HEK293 (cell line): ENCODE data around the gene TAF1B.
A peak's percentile ranks its signal among the peaks of the same experiment; 100 is the strongest.

ENCODE experiments used
- CTCF ChIA-PET: fragments of 350-600 bp; formaldehyde crosslinking; extraction: SDS; loops from one replicate; lab custom pipeline; 2021; ENCODE audit warnings: antibody characterized with exemption; lab: Yijun Ruan, JAX
- POLR2A ChIA-PET: fragments of 300-600 bp; formaldehyde crosslinking; extraction: SDS; loops from one replicate; lab custom pipeline; 2020; ENCODE audit warnings: antibody characterized with exemption, inconsistent platforms; lab: Yijun Ruan, JAX
- H3K27ac ChIP-seq: fragments of 200-500 bp; sonication (Bioruptor generic); 2 replicates; pipeline ENCODE4 v1.5.1; 2014; ENCODE audit warnings: low read depth, low read length, control low read depth, inconsistent platforms; ENCODE audit errors: extremely low read depth
- H3K36me3 ChIP-seq, 2 experiments: fragments of 200-500 bp in 1 of 2; sonication (Bioruptor generic) in 1 of 2; 1 replicate in 1 of 2; 2 replicates in 1 of 2; pipeline ENCODE4 v1.5.1; 2014 to 2017; ENCODE audit warnings: inconsistent platforms in 2 of 2, low read length in 2 of 2; ENCODE audit not compliant: control insufficient read depth in 2 of 2, insufficient read depth in 1 of 2
- H3K4me1 ChIP-seq: fragments of 200-500 bp; sonication (Bioruptor generic); 2 replicates; pipeline ENCODE4 v1.5.1; 2014; ENCODE audit warnings: mild to moderate bottlenecking, low read length, inconsistent platforms; ENCODE audit not compliant: control insufficient read depth, insufficient read depth
- H3K4me3 ChIP-seq: 2 replicates; pipeline ENCODE4 v1.5.1; 2011; ENCODE audit warnings: low read depth, mild to moderate bottlenecking, control low read depth, low read length, moderate library complexity
- H3K9me3 ChIP-seq: fragments of 200-500 bp; sonication (Bioruptor generic); 2 replicates; pipeline ENCODE4 v1.5.1; 2014; ENCODE audit warnings: low read depth, low read length, inconsistent platforms; ENCODE audit not compliant: control insufficient read depth, insufficient read depth
- FEZF1 ChIP-seq: fragments of 450-650 bp; formaldehyde crosslinking; IDR thresholded peaks from 2 replicates; pipeline ENCODE4 v1.5.1; 2016; ENCODE audit warnings: missing biosample characterization, missing genetic modification characterization
- HOXD13 ChIP-seq: sonication (generic); formaldehyde crosslinking; IDR thresholded peaks from 2 replicates; pipeline ENCODE4 v1.8.0; 2022; ENCODE audit warnings: missing genetic modification reagents, borderline replicate concordance
- SCRT1 ChIP-seq: fragments of 450-650 bp; formaldehyde crosslinking; IDR thresholded peaks from 2 replicates; pipeline ENCODE4 v1.5.1; 2016; ENCODE audit warnings: missing biosample characterization, missing genetic modification characterization, borderline replicate concordance
- WT1 ChIP-seq: fragments of 450-650 bp; formaldehyde crosslinking; IDR thresholded peaks from 2 replicates; pipeline ENCODE4 v1.5.1; 2016; ENCODE audit warnings: missing biosample characterization, missing genetic modification characterization
- ZBTB20 ChIP-seq: fragments of 450-650 bp; formaldehyde crosslinking; IDR thresholded peaks from 2 replicates; pipeline ENCODE4 v1.5.1; 2016; ENCODE audit warnings: missing biosample characterization, missing genetic modification characterization
- ZBTB48 ChIP-seq: fragments of 450-650 bp; formaldehyde crosslinking; IDR thresholded peaks from 2 replicates; pipeline ENCODE4 v1.5.1; 2016; ENCODE audit warnings: missing biosample characterization, missing genetic modification characterization
- ZFHX2 ChIP-seq: fragments of 450-650 bp; formaldehyde crosslinking; conservative IDR thresholded peaks from 2 replicates; pipeline ENCODE4 v1.5.1; 2016; ENCODE audit warnings: missing biosample characterization, missing genetic modification characterization
- ZNF132 ChIP-seq: fragments of 450-650 bp; formaldehyde crosslinking; IDR thresholded peaks from 2 replicates; pipeline ENCODE4 v1.5.1; 2017; ENCODE audit warnings: missing biosample characterization, missing genetic modification characterization, borderline replicate concordance
- ZNF133 ChIP-seq: fragments of 450-650 bp; formaldehyde crosslinking; IDR thresholded peaks from 2 replicates; pipeline ENCODE4 v1.5.1; 2016; ENCODE audit warnings: missing biosample characterization, missing genetic modification characterization
- ZNF157 ChIP-seq: fragments of 450-650 bp; formaldehyde crosslinking; IDR thresholded peaks from 2 replicates; pipeline ENCODE4 v1.5.1; 2016; ENCODE audit warnings: missing biosample characterization, missing genetic modification characterization
- ZNF2 ChIP-seq: fragments of 450-650 bp; formaldehyde crosslinking; IDR thresholded peaks from 2 replicates; pipeline ENCODE4 v1.5.1; 2016; ENCODE audit warnings: missing biosample characterization, missing genetic modification characterization
- ZNF202 ChIP-seq: fragments of 450-650 bp; formaldehyde crosslinking; IDR thresholded peaks from 2 replicates; pipeline ENCODE4 v1.5.1; 2016; ENCODE audit warnings: missing biosample characterization, missing genetic modification characterization, borderline replicate concordance
- ZNF302 ChIP-seq: fragments of 450-650 bp; formaldehyde crosslinking; IDR thresholded peaks from 2 replicates; pipeline ENCODE4 v1.5.1; 2016; ENCODE audit warnings: missing biosample characterization, missing genetic modification characterization, low read depth
- ZNF341 ChIP-seq: fragments of 450-650 bp; formaldehyde crosslinking; IDR thresholded peaks from 2 replicates; pipeline ENCODE4; 2016; ENCODE audit warnings: low read depth, missing biosample characterization, missing genetic modification characterization
- ZNF350 ChIP-seq: fragments of 450-650 bp; formaldehyde crosslinking; IDR thresholded peaks from 2 replicates; pipeline ENCODE4 v1.5.0; 2017; ENCODE audit warnings: missing biosample characterization, mild to moderate bottlenecking, missing genetic modification characterization
- ZNF658 ChIP-seq: fragments of 450-650 bp; formaldehyde crosslinking; IDR thresholded peaks from 2 replicates; pipeline ENCODE4; 2016; ENCODE audit warnings: missing biosample characterization, missing genetic modification characterization
- ZNF707 ChIP-seq: fragments of 450-650 bp; formaldehyde crosslinking; IDR thresholded peaks from 2 replicates; pipeline ENCODE4 v1.5.1; 2016; ENCODE audit warnings: missing biosample characterization, missing genetic modification characterization
- ZNF747 ChIP-seq: fragments of 450-650 bp; formaldehyde crosslinking; IDR thresholded peaks from 2 replicates; pipeline ENCODE4 v1.5.1; 2016; ENCODE audit warnings: missing biosample characterization, missing genetic modification characterization
- ZNF837 ChIP-seq: fragments of 450-650 bp; formaldehyde crosslinking; IDR thresholded peaks from 2 replicates; pipeline ENCODE4 v1.5.1; 2016; ENCODE audit warnings: missing biosample characterization, missing genetic modification characterization
- TF ChIP-seq, protein P1 (sequence below): fragments of 450-650 bp; formaldehyde crosslinking; IDR thresholded peaks from 2 replicates; pipeline ENCODE4 v1.5.1; 2016; ENCODE audit warnings: missing biosample characterization, missing genetic modification characterization
- TF ChIP-seq, protein P2 (sequence below): fragments of 450-650 bp; formaldehyde crosslinking; optimal IDR thresholded peaks from 2 replicates; pipeline ENCODE3; 2016; ENCODE audit warnings: missing biosample characterization, mild to moderate bottlenecking, missing genetic modification characterization
- TF ChIP-seq, protein P3 (sequence below): fragments of 450-650 bp; formaldehyde crosslinking; IDR thresholded peaks from 2 replicates; pipeline ENCODE4 v1.5.1; 2016; ENCODE audit warnings: missing biosample characterization, missing genetic modification characterization
- TF ChIP-seq, protein P4 (sequence below): fragments of 450-650 bp; formaldehyde crosslinking; IDR thresholded peaks from 2 replicates; pipeline ENCODE4 v1.5.1; 2016; ENCODE audit warnings: missing biosample characterization, missing genetic modification characterization
- TF ChIP-seq, protein P5 (sequence below): fragments of 450-650 bp; formaldehyde crosslinking; IDR thresholded peaks from 2 replicates; pipeline ENCODE4 v1.5.1; 2017; ENCODE audit warnings: missing biosample characterization, missing genetic modification characterization

Gene TAF1B

DNA sequence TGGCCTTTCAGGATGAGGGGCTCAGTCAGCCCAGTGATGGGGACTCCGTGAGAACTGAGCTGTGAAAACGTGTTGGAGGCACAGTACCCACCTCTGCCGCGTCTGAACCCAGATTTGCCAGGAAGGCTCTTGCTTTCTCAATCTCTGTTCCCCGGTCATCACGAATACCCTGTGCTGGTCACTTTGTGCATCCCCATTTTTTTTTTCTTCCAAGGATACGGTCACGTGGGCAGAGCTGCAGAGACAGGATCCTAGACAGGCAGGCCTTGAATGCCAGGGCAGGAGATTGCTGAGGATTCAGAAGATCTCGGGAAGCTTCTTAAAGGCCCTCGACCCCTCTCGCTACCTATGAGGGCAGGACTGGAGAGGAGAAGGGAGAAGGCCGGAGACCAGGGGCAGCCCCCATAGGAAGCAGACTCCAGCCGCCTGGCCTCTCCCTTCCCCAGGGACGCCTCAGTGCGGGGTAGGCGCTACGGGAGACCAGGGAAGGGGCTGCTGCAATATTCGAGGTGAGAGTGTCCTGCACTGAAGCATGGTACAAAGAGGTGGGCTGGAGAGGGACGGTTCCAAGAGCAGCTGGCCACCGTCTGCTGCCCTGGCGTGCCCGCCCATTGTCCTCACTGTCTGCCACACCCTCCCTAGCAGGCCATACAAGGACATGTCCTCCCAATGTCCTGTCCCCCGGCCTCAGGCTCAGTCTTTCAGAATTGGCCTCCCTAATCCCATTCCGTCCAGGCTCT is 29.0 kb upstream of the TAF1B start:
- no peak overlapping the region for H3K4me3 ChIP-seq
- ChIA-PET CTCF (interaction anchor here (0.6 to 6.6 kb wide), 38 partner anchors 8 to 802 kb away, joined by 3 to 90 read pairs (median 4); partner anchors contain the start of gene TAF1B), POLR2A (interaction anchor here (0.8 to 3.7 kb wide), 2 partner anchors 29 to 234 kb away, joined by 3 to 27 read pairs; partner anchors contain the start of gene TAF1B)
- no peaks in the 10 kb centered on the region for H3K36me3 ChIP-seq
- no peaks in the 10 kb centered on the region for H3K4me1 ChIP-seq
- H3K27ac ChIP-seq, result no peak overlapping the region
- no peaks in the 10 kb centered on the region for H3K9me3 ChIP-seq
- TF ChIP-seq, protein P1, sequence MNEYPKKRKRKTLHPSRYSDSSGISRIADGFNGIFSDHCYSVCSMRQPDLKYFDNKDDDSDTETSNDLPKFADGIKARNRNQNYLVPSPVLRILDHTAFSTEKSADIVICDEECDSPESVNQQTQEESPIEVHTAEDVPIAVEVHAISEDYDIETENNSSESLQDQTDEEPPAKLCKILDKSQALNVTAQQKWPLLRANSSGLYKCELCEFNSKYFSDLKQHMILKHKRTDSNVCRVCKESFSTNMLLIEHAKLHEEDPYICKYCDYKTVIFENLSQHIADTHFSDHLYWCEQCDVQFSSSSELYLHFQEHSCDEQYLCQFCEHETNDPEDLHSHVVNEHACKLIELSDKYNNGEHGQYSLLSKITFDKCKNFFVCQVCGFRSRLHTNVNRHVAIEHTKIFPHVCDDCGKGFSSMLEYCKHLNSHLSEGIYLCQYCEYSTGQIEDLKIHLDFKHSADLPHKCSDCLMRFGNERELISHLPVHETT (tag by site-specific recombination), result no peak
- TF ChIP-seq HOXD13 (no peak), WT1 (tag by site-specific recombination) (no peak), ZNF132 (no peak), ZNF747 (tag by site-specific recombination) (no peak), ZNF707 (tag by site-specific recombination) (no peak), ZBTB48 (peak; percentile 6; the same call in 1 of the 2 replicates), ZNF302 (tag by site-specific recombination) (no peak), ZNF837 (tag by site-specific recombination) (no peak), ZNF350 (tag by site-specific recombination) (no peak), ZNF133 (no peak), ZNF341 (tag by site-specific recombination) (no peak), ZNF157 (tag by site-specific recombination) (no peak), ZBTB20 (tag by site-specific recombination) (no peak), ZNF658 (tag by site-specific recombination) (no peak), ZNF2 (tag by site-specific recombination) (peak; percentile 8; the same call in 1 of the 2 replicates), ZFHX2 (tag by site-specific recombination) (no peak), ZNF202 (tag by site-specific recombination) (no peak), SCRT1 (tag by site-specific recombination) (no peak), FEZF1 (no peak)
- TF ChIP-seq, protein P2, sequence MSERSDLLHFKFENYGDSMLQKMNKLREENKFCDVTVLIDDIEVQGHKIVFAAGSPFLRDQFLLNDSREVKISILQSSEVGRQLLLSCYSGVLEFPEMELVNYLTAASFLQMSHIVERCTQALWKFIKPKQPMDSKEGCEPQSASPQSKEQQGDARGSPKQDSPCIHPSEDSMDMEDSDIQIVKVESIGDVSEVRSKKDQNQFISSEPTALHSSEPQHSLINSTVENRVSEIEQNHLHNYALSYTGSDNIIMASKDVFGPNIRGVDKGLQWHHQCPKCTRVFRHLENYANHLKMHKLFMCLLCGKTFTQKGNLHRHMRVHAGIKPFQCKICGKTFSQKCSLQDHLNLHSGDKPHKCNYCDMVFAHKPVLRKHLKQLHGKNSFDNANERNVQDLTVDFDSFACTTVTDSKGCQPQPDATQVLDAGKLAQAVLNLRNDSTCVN (tag by site-specific recombination), result peak; percentile 7
- TF ChIP-seq, protein P3, sequence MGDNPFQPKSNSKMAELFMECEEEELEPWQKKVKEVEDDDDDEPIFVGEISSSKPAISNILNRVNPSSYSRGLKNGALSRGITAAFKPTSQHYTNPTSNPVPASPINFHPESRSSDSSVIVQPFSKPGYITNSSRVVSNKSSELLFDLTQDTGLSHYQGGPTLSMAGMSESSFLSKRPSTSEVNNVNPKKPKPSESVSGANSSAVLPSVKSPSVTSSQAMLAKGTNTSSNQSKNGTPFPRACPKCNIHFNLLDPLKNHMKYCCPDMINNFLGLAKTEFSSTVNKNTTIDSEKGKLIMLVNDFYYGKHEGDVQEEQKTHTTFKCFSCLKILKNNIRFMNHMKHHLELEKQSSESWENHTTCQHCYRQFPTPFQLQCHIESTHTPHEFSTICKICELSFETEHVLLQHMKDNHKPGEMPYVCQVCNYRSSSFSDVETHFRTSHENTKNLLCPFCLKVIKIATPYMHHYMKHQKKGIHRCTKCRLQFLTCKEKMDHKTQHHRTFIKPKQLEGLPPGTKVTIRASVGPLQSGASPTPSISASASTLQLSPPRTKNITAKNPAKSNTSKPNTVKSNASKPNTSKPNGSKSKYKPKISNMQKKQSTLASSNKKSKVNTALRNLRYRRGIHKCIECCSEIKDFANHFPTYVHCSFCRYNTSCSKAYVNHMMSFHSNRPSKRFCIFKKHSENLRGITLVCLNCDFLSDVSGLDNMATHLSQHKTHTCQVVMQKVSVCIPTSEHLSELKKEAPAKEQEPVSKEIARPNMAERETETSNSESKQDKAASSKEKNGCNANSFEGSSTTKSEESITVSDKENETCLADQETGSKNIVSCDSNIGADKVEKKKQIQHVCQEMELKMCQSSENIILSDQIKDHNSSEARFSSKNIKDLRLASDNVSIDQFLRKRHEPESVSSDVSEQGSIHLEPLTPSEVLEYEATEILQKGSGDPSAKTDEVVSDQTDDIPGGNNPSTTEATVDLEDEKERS, result no peak
- TF ChIP-seq, protein P4, sequence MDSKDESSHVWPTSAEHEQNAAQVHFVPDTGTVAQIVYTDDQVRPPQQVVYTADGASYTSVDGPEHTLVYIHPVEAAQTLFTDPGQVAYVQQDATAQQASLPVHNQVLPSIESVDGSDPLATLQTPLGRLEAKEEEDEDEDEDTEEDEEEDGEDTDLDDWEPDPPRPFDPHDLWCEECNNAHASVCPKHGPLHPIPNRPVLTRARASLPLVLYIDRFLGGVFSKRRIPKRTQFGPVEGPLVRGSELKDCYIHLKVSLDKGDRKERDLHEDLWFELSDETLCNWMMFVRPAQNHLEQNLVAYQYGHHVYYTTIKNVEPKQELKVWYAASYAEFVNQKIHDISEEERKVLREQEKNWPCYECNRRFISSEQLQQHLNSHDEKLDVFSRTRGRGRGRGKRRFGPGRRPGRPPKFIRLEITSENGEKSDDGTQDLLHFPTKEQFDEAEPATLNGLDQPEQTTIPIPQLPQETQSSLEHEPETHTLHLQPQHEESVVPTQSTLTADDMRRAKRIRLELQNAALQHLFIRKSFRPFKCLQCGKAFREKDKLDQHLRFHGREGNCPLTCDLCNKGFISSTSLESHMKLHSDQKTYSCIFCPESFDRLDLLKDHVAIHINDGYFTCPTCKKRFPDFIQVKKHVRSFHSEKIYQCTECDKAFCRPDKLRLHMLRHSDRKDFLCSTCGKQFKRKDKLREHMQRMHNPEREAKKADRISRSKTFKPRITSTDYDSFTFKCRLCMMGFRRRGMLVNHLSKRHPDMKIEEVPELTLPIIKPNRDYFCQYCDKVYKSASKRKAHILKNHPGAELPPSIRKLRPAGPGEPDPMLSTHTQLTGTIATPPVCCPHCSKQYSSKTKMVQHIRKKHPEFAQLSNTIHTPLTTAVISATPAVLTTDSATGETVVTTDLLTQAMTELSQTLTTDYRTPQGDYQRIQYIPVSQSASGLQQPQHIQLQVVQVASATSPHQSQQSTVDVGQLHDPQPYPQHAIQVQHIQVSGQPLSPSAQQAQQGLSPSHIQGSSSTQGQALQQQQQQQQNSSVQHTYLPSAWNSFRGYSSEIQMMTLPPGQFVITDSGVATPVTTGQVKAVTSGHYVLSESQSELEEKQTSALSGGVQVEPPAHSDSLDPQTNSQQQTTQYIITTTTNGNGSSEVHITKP, result peak; percentile 34
- TF ChIP-seq, protein P5, sequence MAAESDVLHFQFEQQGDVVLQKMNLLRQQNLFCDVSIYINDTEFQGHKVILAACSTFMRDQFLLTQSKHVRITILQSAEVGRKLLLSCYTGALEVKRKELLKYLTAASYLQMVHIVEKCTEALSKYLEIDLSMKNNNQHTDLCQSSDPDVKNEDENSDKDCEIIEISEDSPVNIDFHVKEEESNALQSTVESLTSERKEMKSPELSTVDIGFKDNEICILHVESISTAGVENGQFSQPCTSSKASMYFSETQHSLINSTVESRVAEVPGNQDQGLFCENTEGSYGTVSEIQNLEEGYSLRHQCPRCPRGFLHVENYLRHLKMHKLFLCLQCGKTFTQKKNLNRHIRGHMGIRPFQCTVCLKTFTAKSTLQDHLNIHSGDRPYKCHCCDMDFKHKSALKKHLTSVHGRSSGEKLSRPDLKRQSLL (tag by site-specific recombination), result no peak
